Stomach (tissue), 4 donors: Measurements from ENCODE around the gene HMGCS2.

Source experiments
- CTCF ChIP-seq, 7 experiments: fragments of 450-650 bp in 4 of 7; fragments of 200-600 bp in 3 of 7; sonication (generic) in 3 of 7; IDR thresholded peaks; one replicate each; pipeline ENCODE4 v1.5.1; 2016 to 2019; ENCODE audit warnings: antibody characterized with exemption in 7 of 7, control low read depth in 2 of 7, mild to moderate bottlenecking in 1 of 7
- POLR2AphosphoS5 ChIP-seq, 3 donors: sonication (generic); formaldehyde crosslinking; IDR thresholded peaks; one replicate each; pipeline ENCODE4 v1.6.1; 2016; ENCODE audit warnings: antibody characterized with exemption in 3 of 3

GRCh38 chr1:119782631-119783325 lies 14.1 kb upstream of the HMGCS2 start:
- TF ChIP-seq POLR2AphosphoS5 (IDR thresholded peaks at IDR 0.05) = no peak
- no peak for TF ChIP-seq CTCF (IDR thresholded peaks at IDR 0.05)
